PC-9 (cell line): Measurements from ENCODE around the gene MAOA. TPM values are rescaled to one million over a fixed set of nuclear protein-coding genes. Genes with fewer than 3 reads are reported as not detected.
A peak's percentile ranks its signal among the peaks of the same experiment; 100 is the strongest.

Source experiments
- BruUV-seq: library from RNA; stranded (reverse); fragments of 400-500 nt; replicated peaks from 2 replicates; lab custom pipeline; 2021; lab: Mats Ljungman, UMichigan
- CTCF ChIA-PET: fragments of 300-600 bp; sonication (Branson Sonifier 250); formaldehyde crosslinking; loops from one replicate; lab custom pipeline; 2022; ENCODE audit warnings: antibody characterized with exemption; lab: Charles Lee
- POLR2A ChIA-PET: fragments of 300-600 bp; sonication (Branson Sonifier 250); formaldehyde crosslinking; loops from one replicate; lab custom pipeline; 2022; ENCODE audit warnings: antibody characterized with exemption; ENCODE audit not compliant: unreplicated experiment; lab: Charles Lee
- DNase-seq, 2 experiments: peaks; one replicate each; pipeline versions ENCODE4 v3.0.0 to v3.0.0-alpha.2; 2015 to 2022; ENCODE audit warnings: mixed read lengths in 1 of 2
- H2AFZ ChIP-seq: fragments of 200-600 bp; sonication (generic); 2 replicates; pipeline ENCODE4 v1.8.1; 2017; ENCODE audit warnings: antibody characterized with exemption
- H3F3A ChIP-seq: fragments of 200-600 bp; sonication (generic); 2 replicates; pipeline ENCODE4 v1.8.1; 2017; ENCODE audit warnings: antibody characterized with exemption, mild to moderate bottlenecking, low read depth; ENCODE audit not compliant: insufficient read depth
- H3K27ac ChIP-seq: fragments of 200-600 bp; sonication (generic); 2 replicates; pipeline ENCODE4 v1.6.1; 2016; ENCODE audit warnings: mixed run types
- H3K27me3 ChIP-seq: fragments of 200-600 bp; sonication (generic); 2 replicates; pipeline ENCODE4 v1.6.1; 2016; ENCODE audit warnings: low read depth, mixed run types; ENCODE audit not compliant: insufficient read depth
- H3K36me3 ChIP-seq: fragments of 200-600 bp; sonication (generic); 2 replicates; pipeline ENCODE4 v1.6.1; 2016; ENCODE audit warnings: low read depth, mixed run types
- H3K4me1 ChIP-seq: fragments of 200-600 bp; sonication (generic); replicated peaks from 2 replicates; pipeline ENCODE4 v1.6.1; 2016; ENCODE audit warnings: mixed run types; ENCODE audit not compliant: insufficient read depth
- H3K4me2 ChIP-seq: fragments of 200-600 bp; sonication (generic); 2 replicates; pipeline ENCODE4 v1.6.1; 2017; ENCODE audit warnings: mixed run types
- H3K4me3 ChIP-seq: fragments of 200-600 bp; sonication (generic); 2 replicates; pipeline ENCODE4 v1.6.1; 2016; ENCODE audit warnings: mixed run types
- H3K79me2 ChIP-seq: fragments of 200-600 bp; sonication (generic); 2 replicates; pipeline ENCODE4 v1.6.1; 2017; ENCODE audit warnings: low read depth, mixed run types
- H3K9me2 ChIP-seq: fragments of 200-600 bp; sonication (generic); 2 replicates; pipeline ENCODE4 v1.8.1; 2017; ENCODE audit warnings: mild to moderate bottlenecking; ENCODE audit not compliant: insufficient read depth
- H3K9me3 ChIP-seq: fragments of 200-600 bp; sonication (generic); 2 replicates; pipeline ENCODE4 v1.8.1; 2016; ENCODE audit warnings: low read depth; ENCODE audit not compliant: insufficient read depth
- H4K20me1 ChIP-seq: fragments of 200-600 bp; sonication (generic); 2 replicates; pipeline ENCODE4 v1.8.1; 2017; ENCODE audit not compliant: insufficient read depth
- EZH2 ChIP-seq: fragments of 200-600 bp; sonication (generic); IDR thresholded peaks from 2 replicates; pipeline ENCODE4 v1.8.0; 2017; ENCODE audit warnings: antibody characterized with exemption, low read depth
- intact Hi-C: fragments of 100-400 bp; cut with micrococcal nuclease; formaldehyde crosslinking; loops from one replicate; pipeline ENCODE4 v1.10.0; 2022; ENCODE audit not compliant: unreplicated experiment
- total RNA-seq: library from RNA; stranded (reverse); gene quantifications from 2 replicates; pipeline ENCODE4 v1.2.3, GENCODE V29; 2021
- TF ChIP-seq, protein P1 (sequence below): fragments of 200-600 bp; sonication (generic); conservative IDR thresholded peaks from 2 replicates; pipeline ENCODE4 v1.6.1; 2017; ENCODE audit warnings: mixed run types, antibody characterized with exemption, mild to moderate bottlenecking, moderate library complexity

The MAOA gene
- total RNA-seq, 1 experiment from 2014 or later = 5.0 TPM

DNA sequence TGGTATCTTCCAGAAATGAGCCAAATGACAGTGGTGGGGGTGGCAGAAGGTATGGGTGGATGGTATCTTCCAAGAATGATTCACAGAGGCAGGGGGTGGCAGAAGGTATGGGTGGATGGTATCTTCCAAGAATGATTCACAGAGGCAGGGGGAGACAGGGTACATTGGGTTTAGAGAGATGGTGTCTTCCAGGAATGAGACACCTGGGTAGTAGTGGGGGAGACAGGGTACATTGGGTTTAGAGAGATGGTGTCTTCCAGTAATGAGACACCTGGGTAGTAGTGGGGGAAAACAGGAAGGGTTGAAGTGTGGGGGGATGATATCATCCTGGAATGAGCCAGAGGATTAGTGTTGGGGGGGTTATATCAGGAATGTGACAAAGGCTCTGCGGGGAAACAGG is 62.0 kb downstream of the MAOA start:
- no TSS peak for BruUV-seq
- no peak for DNase-seq

DNA sequence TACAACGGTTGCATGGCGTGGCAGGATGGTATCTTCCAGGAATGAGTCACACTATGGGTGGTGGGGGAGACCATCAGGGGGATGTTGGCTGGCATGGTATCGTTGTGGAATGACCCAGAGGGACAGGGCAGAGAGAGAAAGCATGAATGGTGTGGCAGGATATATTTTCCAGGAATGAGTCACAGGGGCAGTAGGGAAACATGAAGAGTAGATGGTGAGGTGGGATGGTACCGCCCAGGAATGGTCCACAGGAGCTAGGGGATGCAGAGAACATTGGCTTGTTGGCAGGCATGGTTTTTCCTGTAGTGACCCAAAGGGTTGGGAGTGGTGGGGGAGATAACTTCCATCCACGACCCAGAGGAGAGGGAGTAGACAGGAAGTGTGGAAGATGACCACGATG is 62.4 kb downstream of the MAOA start:
- Histone ChIP-seq H3F3A (no peaks in the 10 kb centered on the region), H4K20me1 (no peaks in the 10 kb centered on the region), H3K4me2 (no peak overlapping the region), H3K27me3 (no peaks in the 10 kb centered on the region), H3K9me3 (no peaks in the 10 kb centered on the region), H3K9me2 (no peaks in the 10 kb centered on the region), H2AFZ (no peak overlapping the region), H3K79me2 (no peaks in the 10 kb centered on the region), H3K4me1 (no peaks in the 10 kb centered on the region), H3K36me3 (no peaks in the 10 kb centered on the region), H3K4me3 (no peak overlapping the region), H3K27ac (no peak overlapping the region)
- no peak for TF ChIP-seq EZH2
- TF ChIP-seq, protein P1, sequence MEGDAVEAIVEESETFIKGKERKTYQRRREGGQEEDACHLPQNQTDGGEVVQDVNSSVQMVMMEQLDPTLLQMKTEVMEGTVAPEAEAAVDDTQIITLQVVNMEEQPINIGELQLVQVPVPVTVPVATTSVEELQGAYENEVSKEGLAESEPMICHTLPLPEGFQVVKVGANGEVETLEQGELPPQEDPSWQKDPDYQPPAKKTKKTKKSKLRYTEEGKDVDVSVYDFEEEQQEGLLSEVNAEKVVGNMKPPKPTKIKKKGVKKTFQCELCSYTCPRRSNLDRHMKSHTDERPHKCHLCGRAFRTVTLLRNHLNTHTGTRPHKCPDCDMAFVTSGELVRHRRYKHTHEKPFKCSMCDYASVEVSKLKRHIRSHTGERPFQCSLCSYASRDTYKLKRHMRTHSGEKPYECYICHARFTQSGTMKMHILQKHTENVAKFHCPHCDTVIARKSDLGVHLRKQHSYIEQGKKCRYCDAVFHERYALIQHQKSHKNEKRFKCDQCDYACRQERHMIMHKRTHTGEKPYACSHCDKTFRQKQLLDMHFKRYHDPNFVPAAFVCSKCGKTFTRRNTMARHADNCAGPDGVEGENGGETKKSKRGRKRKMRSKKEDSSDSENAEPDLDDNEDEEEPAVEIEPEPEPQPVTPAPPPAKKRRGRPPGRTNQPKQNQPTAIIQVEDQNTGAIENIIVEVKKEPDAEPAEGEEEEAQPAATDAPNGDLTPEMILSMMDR = no peak
- ChIA-PET CTCF (no interaction called here), POLR2A (no interaction called here)
- BruUV-seq = no TSS peak
- DNase-seq = no peak
- intact Hi-C loops = no loop called here

More for the DNA sequence above, 62.0 kb downstream of the MAOA start:
- ChIA-PET POLR2A (no interaction called here), CTCF (no interaction called here)
- Histone ChIP-seq H3K4me2 (no peak overlapping the region), H3K9me3 (no peaks in the 10 kb centered on the region), H3K4me3 (no peak overlapping the region), H3K27ac (no peak overlapping the region), H3K79me2 (no peaks in the 10 kb centered on the region), H2AFZ (no peak overlapping the region), H3K9me2 (no peaks in the 10 kb centered on the region), H3K27me3 (no peaks in the 10 kb centered on the region), H4K20me1 (no peaks in the 10 kb centered on the region), H3F3A (no peaks in the 10 kb centered on the region), H3K4me1 (no peaks in the 10 kb centered on the region), H3K36me3 (no peaks in the 10 kb centered on the region)
- intact Hi-C loops = no loop called here
- TF ChIP-seq, protein P1 = no peak
- TF ChIP-seq EZH2 = no peak

DNA sequence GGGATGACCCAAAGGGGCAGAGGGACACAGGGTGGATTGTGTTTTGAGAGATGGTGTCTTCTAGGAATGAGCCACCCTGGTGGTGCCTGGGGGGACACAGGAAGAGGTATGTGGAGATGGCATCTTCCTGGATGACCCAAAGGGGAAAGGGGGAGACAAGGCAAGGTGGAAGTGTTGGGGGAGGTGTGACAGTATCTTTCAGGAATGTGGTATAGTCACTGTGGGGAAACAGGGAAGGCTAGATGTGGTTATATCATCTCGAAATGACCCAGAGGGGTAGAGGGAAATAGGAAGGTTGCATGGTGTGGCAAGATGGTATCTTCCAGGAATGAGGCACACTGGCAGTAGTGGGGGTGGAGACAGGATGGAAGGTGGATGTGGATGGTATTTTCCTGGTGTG is 62.9 kb downstream of the MAOA start:
- Histone ChIP-seq H3K9me3 (no peaks in the 10 kb centered on the region), H3K79me2 (no peaks in the 10 kb centered on the region), H3F3A (no peaks in the 10 kb centered on the region), H3K4me2 (no peak overlapping the region), H3K27me3 (no peaks in the 10 kb centered on the region), H3K4me1 (no peaks in the 10 kb centered on the region), H2AFZ (no peak overlapping the region), H3K4me3 (no peak overlapping the region), H3K27ac (no peak overlapping the region), H3K36me3 (no peaks in the 10 kb centered on the region), H3K9me2 (no peaks in the 10 kb centered on the region), H4K20me1 (no peaks in the 10 kb centered on the region)
- TF ChIP-seq, protein P1 = no peak
- BruUV-seq = no TSS peak
- intact Hi-C loops = no loop called here
- ChIA-PET POLR2A (no interaction called here), CTCF (no interaction called here)
- peak in 1 of 2 experiments; percentile 39 for DNase-seq
